ENCODE results near the gene HSPA8. TPM values are rescaled to one million over a fixed set of nuclear protein-coding genes. Genes with fewer than 3 reads are reported as not detected.

Gene HSPA8
- total RNA-seq, 2 experiments from 2014 or later: 788 to 811 TPM

DNA sequence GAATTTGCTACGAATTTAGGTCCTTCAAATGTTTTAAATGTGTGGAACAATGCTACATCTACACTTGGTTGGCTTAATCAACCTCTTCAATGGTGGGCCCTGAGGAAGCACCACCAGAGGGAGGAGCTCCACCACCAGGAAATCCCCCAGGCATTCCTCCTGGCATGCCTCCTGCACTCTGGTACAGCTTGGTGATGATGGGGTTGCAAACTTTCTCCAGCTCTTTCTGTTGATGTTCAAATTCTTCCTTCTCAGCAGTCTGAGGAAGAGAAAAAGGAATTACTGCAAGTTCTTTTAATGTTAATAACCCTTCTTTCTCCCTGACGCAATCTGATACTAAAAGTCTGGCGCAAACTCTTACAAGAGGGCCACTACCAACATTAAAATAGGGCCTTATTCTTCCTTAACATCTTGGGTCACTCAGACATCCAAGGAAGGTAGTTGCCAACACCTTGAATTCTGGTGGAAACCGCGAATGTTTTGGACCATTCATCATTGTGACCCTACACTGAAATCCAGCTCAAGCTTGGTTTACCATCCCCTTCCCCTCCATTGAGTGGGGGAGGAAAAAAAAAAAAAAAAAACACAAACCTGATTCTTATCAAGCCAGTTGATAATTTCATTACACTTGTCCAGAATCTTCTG lies 4.2 kb downstream of the HSPA8 start:
- peak overlapping the region; percentile 91 for H3K4me3 Mint-ChIP-seq
- intact Hi-C loops (cut with DNase I, micrococcal nuclease): loop anchor here (5.0 to 10.0 kb wide), 6 partner anchors 40 to 687 kb away; partner anchors contain the start of genes UBASH3B (in 1 of the 2) and ZNF202 (in 1 of the 2)
- TF ChIP-seq, protein P1, sequence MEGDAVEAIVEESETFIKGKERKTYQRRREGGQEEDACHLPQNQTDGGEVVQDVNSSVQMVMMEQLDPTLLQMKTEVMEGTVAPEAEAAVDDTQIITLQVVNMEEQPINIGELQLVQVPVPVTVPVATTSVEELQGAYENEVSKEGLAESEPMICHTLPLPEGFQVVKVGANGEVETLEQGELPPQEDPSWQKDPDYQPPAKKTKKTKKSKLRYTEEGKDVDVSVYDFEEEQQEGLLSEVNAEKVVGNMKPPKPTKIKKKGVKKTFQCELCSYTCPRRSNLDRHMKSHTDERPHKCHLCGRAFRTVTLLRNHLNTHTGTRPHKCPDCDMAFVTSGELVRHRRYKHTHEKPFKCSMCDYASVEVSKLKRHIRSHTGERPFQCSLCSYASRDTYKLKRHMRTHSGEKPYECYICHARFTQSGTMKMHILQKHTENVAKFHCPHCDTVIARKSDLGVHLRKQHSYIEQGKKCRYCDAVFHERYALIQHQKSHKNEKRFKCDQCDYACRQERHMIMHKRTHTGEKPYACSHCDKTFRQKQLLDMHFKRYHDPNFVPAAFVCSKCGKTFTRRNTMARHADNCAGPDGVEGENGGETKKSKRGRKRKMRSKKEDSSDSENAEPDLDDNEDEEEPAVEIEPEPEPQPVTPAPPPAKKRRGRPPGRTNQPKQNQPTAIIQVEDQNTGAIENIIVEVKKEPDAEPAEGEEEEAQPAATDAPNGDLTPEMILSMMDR (IDR thresholded peaks at IDR 0.05): no peak
- H3K36me3 Mint-ChIP-seq (ENCODE audit: low read depth): peaks cover 95% of the 10 kb centered on the region
- peaks cover 0 to 3% of the 10 kb centered on the region in 2 experiments for H3K9me3 ChIP-seq (ENCODE audit: control insufficient read depth in 1 of 2, insufficient read depth in 1 of 2, low read length in 2 of 2)
- DNase-seq: peak in 3 of 14 experiments; percentile 39 to 55 (median 48)
- no peaks in the 10 kb centered on the region for H3K9me3 Mint-ChIP-seq
- H3K27ac ChIP-seq (ENCODE audit: low read depth in 1 of 2, low read length in 2 of 2): peak overlapping the region; percentile 39 to 57
- H3K36me3 ChIP-seq (ENCODE audit: insufficient read depth, low read length): peaks cover 86% of the 10 kb centered on the region
- no peaks in the 10 kb centered on the region for H3K27me3 ChIP-seq (ENCODE audit: control insufficient read depth in 1 of 2, insufficient read depth in 2 of 2, low read length in 2 of 2)
- CTCF ChIA-PET: interaction anchor here (0.6 to 2.4 kb wide), 4 partner anchors 35 to 189 kb away, joined by 3 to 10 read pairs (median 4); no protein-coding TSS in a partner anchor
- H3K4me1 ChIP-seq (ENCODE audit: insufficient read depth, low read length): peaks cover 62% of the 10 kb centered on the region
- POLR2A ChIA-PET: interaction anchor here (0.8 to 12.8 kb wide), 7 partner anchors 10 to 206 kb away, joined by 3 to 226 read pairs (median 4); partner anchors contain the start of gene HSPA8
- H3K4me1 Mint-ChIP-seq (ENCODE audit: low read depth): peaks cover 82% of the 10 kb centered on the region
- peak overlapping the region; percentile 98 for H3K27ac Mint-ChIP-seq
- H3K4me3 ChIP-seq (ENCODE audit: low read length): peak overlapping the region; percentile 89
- no peak for ATAC-seq (ENCODE audit: poor library complexity)
- H3K27me3 Mint-ChIP-seq: no peaks in the 10 kb centered on the region

DNA sequence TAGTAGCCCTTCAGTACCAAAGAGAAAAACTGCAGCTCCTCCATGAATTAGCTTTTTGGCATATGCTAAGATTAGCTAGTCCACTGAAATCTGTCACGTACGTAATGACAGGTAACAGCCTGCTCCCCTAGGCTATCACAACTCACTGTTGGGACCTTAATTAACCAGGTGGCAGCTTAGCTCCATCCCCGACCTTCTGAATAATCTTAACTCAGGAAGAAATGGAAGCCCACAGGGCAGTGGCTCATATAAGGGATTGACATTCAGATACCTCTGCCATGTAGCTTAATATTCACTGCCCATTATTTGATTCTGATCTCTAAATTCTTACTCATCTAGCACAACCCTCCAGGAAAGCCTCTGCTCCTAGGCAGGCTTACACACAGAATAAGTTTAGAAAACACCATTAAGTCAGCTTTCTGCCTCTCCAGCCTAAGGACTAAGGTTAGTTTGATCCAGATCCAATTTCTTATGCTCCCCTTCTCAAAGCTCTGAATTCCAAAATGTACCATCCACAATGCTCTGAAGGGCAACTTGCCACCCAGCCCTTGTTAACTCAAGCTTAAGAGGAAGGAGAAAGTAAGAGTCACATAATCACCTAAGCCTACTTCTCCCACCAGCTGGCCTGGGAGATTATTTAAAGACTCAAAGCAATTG lies 5.0 kb downstream of the HSPA8 start:
- intact Hi-C loops (cut with DNase I, micrococcal nuclease): loop anchor here (5.0 to 10.0 kb wide), 6 partner anchors 40 to 688 kb away; partner anchors contain the start of genes UBASH3B (in 1 of the 2) and ZNF202 (in 1 of the 2)
- Histone ChIP-seq H3K9me3 (ENCODE audit: control insufficient read depth in 1 of 2, insufficient read depth in 1 of 2, low read length in 2 of 2) (peaks cover 0 to 3% of the 10 kb centered on the region in 2 experiments), H3K27ac (ENCODE audit: low read depth in 1 of 2, low read length in 2 of 2) (peak overlapping the region; percentile 29 to 48), H3K36me3 (ENCODE audit: insufficient read depth, low read length) (peaks cover 86% of the 10 kb centered on the region), H3K4me3 (ENCODE audit: low read length) (no peak overlapping the region), H3K4me1 (ENCODE audit: insufficient read depth, low read length) (peaks cover 62% of the 10 kb centered on the region), H3K27me3 (ENCODE audit: control insufficient read depth in 1 of 2, insufficient read depth in 2 of 2, low read length in 2 of 2) (no peaks in the 10 kb centered on the region)
- DNase-seq (no peak), ATAC-seq (ENCODE audit: poor library complexity) (no peak)
- ChIA-PET CTCF (interaction anchor here (1.0 to 2.4 kb wide), 3 partner anchors 34 to 190 kb away, joined by 5 to 10 read pairs (median 5); no protein-coding TSS in a partner anchor), POLR2A (interaction anchor here (0.8 to 12.8 kb wide), 9 partner anchors 10 to 206 kb away, joined by 3 to 226 read pairs (median 4); partner anchors contain the start of gene HSPA8)
- Mint-ChIP-seq H3K27ac (peak overlapping the region; percentile 98), H3K4me1 (ENCODE audit: low read depth) (peaks cover 78% of the 10 kb centered on the region), H3K27me3 (no peaks in the 10 kb centered on the region), H3K36me3 (ENCODE audit: low read depth) (peaks cover 88% of the 10 kb centered on the region), H3K9me3 (no peaks in the 10 kb centered on the region), H3K4me3 (peak overlapping the region; percentile 91)
- TF ChIP-seq, protein P1 (IDR thresholded peaks at IDR 0.05): no peak

DNA sequence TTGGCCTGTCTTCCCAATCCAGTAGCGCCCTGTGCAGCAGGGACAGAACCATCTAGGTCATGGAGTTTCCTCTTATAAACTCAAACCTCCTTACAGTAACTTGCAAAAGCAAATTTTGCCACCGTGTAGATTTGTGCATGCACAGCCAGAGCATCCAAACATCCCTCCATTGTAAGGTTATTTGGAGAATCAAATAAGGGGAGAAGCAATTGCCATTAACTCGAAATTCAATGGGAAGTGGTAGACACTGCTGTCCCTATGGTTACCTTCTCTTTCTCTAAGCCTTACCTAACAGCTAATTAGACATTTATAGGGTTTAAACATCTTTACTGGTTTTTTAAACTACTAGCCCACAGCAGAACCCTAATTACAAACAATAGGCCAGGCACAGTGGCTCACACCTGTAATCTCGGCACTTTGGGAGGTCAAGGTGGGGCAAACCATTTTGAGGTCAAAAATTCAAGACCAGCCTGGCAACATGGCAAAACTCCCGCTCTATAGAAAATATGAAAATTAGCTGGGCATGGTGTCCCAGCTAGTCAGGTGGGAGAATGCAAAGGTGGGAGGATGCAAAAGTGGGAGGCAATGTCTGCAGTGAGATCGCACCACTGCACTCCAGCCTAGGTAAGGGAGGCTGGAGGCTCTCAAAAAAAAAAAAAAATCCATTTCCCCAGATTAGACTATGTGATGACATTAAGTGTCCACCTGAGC lies 6.6 kb downstream of the HSPA8 start:
- intact Hi-C loops (cut with DNase I, micrococcal nuclease): loop anchor here (5.0 to 10.0 kb wide), 6 partner anchors 42 to 689 kb away; partner anchors contain the start of genes UBASH3B (in 1 of the 2) and ZNF202 (in 1 of the 2)
- Mint-ChIP-seq H3K27me3 (no peaks in the 10 kb centered on the region), H3K27ac (peak overlapping the region; percentile 98), H3K9me3 (no peaks in the 10 kb centered on the region), H3K4me1 (ENCODE audit: low read depth) (peaks cover 64% of the 10 kb centered on the region), H3K36me3 (ENCODE audit: low read depth) (peaks cover 72% of the 10 kb centered on the region), H3K4me3 (peak overlapping the region; percentile 11)
- POLR2A ChIA-PET: interaction anchor here (0.8 to 12.8 kb wide), 6 partner anchors 12 to 212 kb away, joined by 3 to 226 read pairs (median 26); partner anchors contain the start of gene HSPA8
- no peak for DNase-seq
- peaks cover 73% of the 10 kb centered on the region for H3K36me3 ChIP-seq (ENCODE audit: insufficient read depth, low read length)
- CTCF ChIA-PET: interaction anchor here (0.9 to 3.2 kb wide), 11 partner anchors 8 to 192 kb away, joined by 3 to 28 read pairs (median 7); no protein-coding TSS in a partner anchor
- no peak for ATAC-seq (ENCODE audit: poor library complexity)
- H3K4me1 ChIP-seq (ENCODE audit: insufficient read depth, low read length): peaks cover 60% of the 10 kb centered on the region
- H3K27me3 ChIP-seq (ENCODE audit: control insufficient read depth in 1 of 2, insufficient read depth in 2 of 2, low read length in 2 of 2): no peaks in the 10 kb centered on the region
- no peak overlapping the region for H3K4me3 ChIP-seq (ENCODE audit: low read length)
- peaks cover 0 to 3% of the 10 kb centered on the region in 2 experiments for H3K9me3 ChIP-seq (ENCODE audit: control insufficient read depth in 1 of 2, insufficient read depth in 1 of 2, low read length in 2 of 2)
- H3K27ac ChIP-seq (ENCODE audit: low read depth in 1 of 2, low read length in 2 of 2): peak overlapping the region in 1 of 2 donors; percentile 7
- TF ChIP-seq, protein P1 (IDR thresholded peaks at IDR 0.05): no peak
